NCI-H146 treated with DMSO at 0.1 percent for 48 hours (cell line): ENCODE data around the gene SND1.

Source experiments
- DNase-seq: peaks from one replicate; lab custom pipeline; 2025; ENCODE audit not compliant: unreplicated experiment; lab: John Stamatoyannopoulos, UW

SND1 gene

GRCh38 chr7:127858915-127859189, 206.9 kb downstream of the SND1 start:
- DNase-seq = no peak

- no peak for DNase-seq
Measured at GRCh38 chr7:127859330-127859729, 207.3 kb downstream of the SND1 start.

GRCh38 chr7:127862525-127862924, 210.5 kb downstream of the SND1 start:
- no peak for DNase-seq

- no peak for DNase-seq
Measured at GRCh38 chr7:127863082-127863481, 211.1 kb downstream of the SND1 start.

GRCh38 chr7:127865466-127865865, 213.5 kb downstream of the SND1 start:
- DNase-seq = no peak

GRCh38 chr7:127870231-127870907, 218.4 kb downstream of the SND1 start:
- no peak for DNase-seq

GRCh38 chr7:127871226-127871625, 219.2 kb downstream of the SND1 start:
- DNase-seq = no peak

- no peak for DNase-seq
Measured at GRCh38 chr7:127872122-127872521, 220.1 kb downstream of the SND1 start.

- DNase-seq = no peak
Measured at GRCh38 chr7:127873151-127873550, 221.2 kb downstream of the SND1 start.

GRCh38 chr7:127873715-127874636, 222.0 kb downstream of the SND1 start:
- no peak for DNase-seq

GRCh38 chr7:127874951-127875608, 223.1 kb downstream of the SND1 start:
- no peak for DNase-seq

GRCh38 chr7:127876393-127876792, 224.4 kb downstream of the SND1 start:
- DNase-seq = no peak

GRCh38 chr7:127877951-127878350, 226.0 kb downstream of the SND1 start:
- no peak for DNase-seq

- DNase-seq = no peak
Measured at GRCh38 chr7:127878791-127879190, 226.8 kb downstream of the SND1 start.

- DNase-seq = no peak
Measured at GRCh38 chr7:127879436-127879835, 227.4 kb downstream of the SND1 start.

- DNase-seq = no peak
Measured at GRCh38 chr7:127879942-127880341, 227.9 kb downstream of the SND1 start.

GRCh38 chr7:127880454-127880853, 228.5 kb downstream of the SND1 start:
- no peak for DNase-seq

GRCh38 chr7:127881564-127881963, 229.6 kb downstream of the SND1 start:
- DNase-seq = no peak

- DNase-seq = no peak
Measured at GRCh38 chr7:127882313-127882920, 230.4 kb downstream of the SND1 start.

- no peak for DNase-seq
Measured at GRCh38 chr7:127884066-127884559, 232.1 kb downstream of the SND1 start.

- DNase-seq = no peak
Measured at GRCh38 chr7:127885222-127885772, 233.3 kb downstream of the SND1 start.
